Medulla oblongata (tissue), 1 donor: ENCODE measurements around the gene MAP3K6.
"Not testable (repeated sequence)": the region's sequence is repeated elsewhere in the genome, so short reads cannot be mapped to it uniquely, and the experiment has no call there.

Experiments used
- DNase-seq: peaks from one replicate; pipeline ENCODE4 v3.0.0-alpha.2; 2015; ENCODE audit errors: extremely low spot score

The MAP3K6 gene, protein sequence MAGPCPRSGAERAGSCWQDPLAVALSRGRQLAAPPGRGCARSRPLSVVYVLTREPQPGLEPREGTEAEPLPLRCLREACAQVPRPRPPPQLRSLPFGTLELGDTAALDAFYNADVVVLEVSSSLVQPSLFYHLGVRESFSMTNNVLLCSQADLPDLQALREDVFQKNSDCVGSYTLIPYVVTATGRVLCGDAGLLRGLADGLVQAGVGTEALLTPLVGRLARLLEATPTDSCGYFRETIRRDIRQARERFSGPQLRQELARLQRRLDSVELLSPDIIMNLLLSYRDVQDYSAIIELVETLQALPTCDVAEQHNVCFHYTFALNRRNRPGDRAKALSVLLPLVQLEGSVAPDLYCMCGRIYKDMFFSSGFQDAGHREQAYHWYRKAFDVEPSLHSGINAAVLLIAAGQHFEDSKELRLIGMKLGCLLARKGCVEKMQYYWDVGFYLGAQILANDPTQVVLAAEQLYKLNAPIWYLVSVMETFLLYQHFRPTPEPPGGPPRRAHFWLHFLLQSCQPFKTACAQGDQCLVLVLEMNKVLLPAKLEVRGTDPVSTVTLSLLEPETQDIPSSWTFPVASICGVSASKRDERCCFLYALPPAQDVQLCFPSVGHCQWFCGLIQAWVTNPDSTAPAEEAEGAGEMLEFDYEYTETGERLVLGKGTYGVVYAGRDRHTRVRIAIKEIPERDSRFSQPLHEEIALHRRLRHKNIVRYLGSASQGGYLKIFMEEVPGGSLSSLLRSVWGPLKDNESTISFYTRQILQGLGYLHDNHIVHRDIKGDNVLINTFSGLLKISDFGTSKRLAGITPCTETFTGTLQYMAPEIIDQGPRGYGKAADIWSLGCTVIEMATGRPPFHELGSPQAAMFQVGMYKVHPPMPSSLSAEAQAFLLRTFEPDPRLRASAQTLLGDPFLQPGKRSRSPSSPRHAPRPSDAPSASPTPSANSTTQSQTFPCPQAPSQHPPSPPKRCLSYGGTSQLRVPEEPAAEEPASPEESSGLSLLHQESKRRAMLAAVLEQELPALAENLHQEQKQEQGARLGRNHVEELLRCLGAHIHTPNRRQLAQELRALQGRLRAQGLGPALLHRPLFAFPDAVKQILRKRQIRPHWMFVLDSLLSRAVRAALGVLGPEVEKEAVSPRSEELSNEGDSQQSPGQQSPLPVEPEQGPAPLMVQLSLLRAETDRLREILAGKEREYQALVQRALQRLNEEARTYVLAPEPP (N-terminal part only)

DNA sequence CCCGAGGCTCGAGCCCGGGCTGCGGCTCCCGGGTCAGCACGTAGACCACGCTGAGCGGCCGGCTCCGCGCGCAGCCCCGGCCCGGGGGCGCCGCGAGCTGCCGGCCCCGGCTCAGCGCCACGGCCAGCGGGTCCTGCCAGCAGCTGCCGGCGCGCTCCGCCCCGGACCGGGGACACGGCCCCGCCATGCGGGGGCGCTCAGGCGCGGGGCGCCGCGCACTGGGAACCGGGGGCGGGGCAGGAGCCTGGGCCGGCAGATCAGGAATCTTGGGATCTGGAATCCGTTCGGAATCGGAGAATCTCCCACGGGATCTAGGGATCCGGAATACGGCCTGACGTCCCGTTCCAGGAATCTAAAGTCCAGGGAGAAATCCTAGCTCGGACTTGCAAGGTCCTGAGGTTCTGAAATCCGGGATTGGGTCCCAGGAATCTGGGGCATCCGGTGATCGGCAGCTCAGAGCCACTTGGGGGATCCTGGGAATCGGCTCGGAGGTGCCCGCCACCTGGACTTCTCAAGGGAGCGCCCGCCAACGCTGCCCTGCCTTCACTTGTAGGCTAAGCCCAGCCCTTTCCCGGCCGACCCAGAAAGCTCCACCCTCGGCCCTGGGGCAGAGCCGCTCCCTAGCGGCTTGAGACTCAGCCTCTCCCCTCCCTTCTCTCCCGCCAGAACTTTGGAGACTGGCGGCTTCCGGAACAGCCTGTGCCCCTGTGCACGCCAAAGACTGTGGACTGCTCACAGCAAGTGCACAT lies at the start of gene MAP3K6:
Gene MAP3K6 (minus strand): TSS at position 551 of the 749 bp plus-strand sequence. CDS start 364 bp downstream, at position 187.
- peak; percentile 58 for DNase-seq

DNA sequence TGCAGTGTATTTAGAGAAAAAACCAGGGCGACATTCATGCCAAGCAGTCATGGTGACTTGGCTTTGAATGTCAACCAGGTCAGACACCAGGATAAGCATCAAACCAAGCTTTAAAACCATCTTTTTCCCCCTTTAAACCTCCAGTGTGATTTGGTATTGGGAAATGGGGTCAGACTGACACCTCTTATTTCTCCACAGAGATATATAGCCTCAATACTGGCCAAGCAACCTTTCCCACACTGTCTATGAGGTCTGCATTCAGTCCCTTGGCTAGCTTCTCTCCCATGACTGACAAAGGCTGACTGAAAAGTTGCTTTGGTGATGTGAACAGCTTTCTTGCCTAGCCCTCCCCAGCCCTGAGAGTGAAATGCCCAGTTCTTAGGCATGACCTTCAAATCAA lies 47.3 kb upstream of the MAP3K6 start:
- DNase-seq = peak; percentile 78

DNA sequence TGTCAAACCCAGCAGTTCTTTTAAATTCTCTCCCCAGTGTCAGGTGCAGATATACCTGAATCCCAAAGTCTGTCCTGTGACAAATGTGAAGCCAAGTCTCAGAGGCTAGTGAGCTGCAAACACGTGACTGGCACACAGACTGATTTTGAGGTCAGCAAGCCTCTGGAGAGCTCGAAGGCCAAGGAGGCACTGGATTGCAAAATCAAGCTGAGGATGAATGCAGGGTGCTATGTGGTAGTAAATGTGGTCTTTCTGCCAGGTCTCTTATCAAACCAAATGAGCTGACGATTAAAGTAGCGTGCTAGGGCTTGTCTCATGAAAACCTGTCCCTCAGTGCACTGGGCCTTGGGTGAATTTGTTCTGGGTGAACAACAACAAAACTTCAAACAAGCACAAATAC lies 46.2 kb upstream of the MAP3K6 start:
- no peak for DNase-seq

GRCh38 chr1:27412502-27412901 lies 45.7 kb upstream of the MAP3K6 start:
- no peak for DNase-seq

DNA sequence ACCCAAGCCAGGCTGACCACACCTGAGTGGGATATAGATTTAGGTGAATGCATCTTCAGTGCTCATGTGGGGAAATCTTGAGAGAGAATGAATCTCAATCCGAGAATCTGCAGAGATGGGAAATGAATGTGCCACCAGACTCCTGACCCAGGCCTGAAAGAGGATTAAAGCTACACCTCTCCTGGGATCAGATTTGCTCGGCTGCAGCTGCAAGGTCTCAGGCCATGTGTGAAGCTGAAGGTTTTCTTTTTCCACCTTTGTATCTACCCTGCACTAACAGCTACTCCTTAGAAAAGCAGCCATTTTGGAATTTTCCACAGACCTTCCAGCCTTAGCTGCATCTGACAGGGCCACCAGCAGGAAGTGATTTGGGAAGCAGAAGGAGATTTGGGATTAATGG lies 43.9 kb upstream of the MAP3K6 start:
- no peak for DNase-seq

DNA sequence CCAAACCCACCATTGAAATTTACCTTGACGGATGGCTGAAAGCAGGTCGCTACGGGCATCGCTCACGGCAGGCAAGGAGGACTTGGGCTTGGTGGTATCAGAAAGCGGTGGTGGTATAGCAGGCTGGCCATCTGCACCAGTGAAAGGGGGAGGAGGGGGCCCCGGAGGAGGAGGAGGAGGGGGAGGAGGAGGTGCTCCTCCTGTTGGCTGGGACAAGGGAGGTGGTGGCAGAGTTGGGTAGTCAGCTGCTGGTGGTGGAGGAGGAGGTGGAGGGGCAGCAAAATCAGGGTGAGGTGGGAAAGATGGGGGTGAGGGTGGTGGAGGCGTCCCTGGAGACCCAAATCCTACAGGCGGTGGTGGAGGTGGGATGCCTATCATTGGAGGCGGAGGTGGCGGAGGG lies 42.9 kb upstream of the MAP3K6 start:
- no peak for DNase-seq

GRCh38 chr1:27408151-27408550 lies 41.4 kb upstream of the MAP3K6 start:
- DNase-seq = no peak

- not testable (repeated sequence) for DNase-seq
Observed at GRCh38 chr1:27406791-27407190, 40.0 kb upstream of the MAP3K6 start.

GRCh38 chr1:27406362-27406680 lies 39.6 kb upstream of the MAP3K6 start:
- DNase-seq = peak; percentile 76

DNA sequence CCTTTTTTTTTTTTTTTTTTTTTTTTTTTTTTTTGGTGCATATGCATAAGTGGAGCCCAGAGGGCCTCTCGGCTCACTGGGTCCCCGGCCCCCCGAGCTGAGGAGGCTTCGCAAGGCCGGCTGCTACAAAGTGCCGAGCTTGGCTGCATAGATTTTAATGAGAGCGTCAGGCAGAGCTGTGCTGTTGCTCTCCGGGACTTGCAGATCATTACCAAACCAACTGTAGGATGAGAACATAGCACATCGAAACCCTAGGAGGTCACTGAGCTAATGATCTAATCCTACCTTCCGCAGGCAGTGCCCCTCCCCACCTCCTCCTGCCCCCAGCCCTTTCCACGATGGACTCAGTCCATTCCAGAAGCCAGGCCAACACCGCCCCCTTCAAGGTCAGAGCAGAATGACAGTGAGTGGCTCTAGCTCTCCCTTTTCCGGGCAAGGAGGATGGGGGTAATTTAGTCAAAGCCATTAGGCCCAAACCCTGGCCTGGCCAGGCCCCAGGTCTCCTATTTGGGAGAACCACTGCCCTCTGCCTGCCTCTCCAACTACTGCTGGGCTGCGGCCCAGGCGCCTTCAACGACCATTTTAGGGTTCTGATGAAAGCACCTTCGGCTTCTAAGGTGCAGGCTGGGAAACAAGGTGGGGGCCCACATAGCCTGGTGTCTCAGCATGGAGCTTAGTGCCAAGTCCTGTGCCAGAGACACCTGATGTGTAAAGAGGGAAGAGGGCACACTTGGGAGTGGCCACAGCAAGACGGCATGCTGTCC lies 39.0 kb upstream of the MAP3K6 start:
- DNase-seq = not testable (repeated sequence)

DNA sequence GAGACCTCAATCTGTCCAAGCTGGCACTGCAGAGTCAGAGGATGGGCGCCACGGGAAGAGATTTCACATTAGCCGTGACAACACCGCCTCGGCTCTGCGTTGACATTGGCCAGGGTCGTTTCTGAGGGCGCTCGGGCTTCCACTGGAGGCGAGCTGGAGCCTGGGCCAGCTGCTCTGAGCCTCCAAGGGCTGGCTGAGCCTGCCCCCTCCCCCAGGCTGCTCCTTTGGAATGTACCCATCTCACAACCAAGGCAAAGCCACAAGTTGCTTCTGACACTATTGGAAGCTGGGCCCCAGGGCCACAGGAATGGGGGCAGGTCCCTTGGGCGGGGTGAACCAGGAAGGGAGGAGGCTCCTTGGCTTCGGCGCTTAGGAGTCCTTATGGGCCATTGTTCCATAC lies 38.3 kb upstream of the MAP3K6 start:
- DNase-seq = peak; percentile 47

GRCh38 chr1:27403931-27404330 lies 37.2 kb upstream of the MAP3K6 start:
- DNase-seq = peak; percentile 11

- peak; percentile 56 for DNase-seq
Observed at GRCh38 chr1:27403065-27403726, 36.4 kb upstream of the MAP3K6 start.

- DNase-seq = peak; percentile 90
Observed at GRCh38 chr1:27402349-27402754, 35.6 kb upstream of the MAP3K6 start.

GRCh38 chr1:27400963-27401341 lies 34.2 kb upstream of the MAP3K6 start:
- no peak for DNase-seq

DNA sequence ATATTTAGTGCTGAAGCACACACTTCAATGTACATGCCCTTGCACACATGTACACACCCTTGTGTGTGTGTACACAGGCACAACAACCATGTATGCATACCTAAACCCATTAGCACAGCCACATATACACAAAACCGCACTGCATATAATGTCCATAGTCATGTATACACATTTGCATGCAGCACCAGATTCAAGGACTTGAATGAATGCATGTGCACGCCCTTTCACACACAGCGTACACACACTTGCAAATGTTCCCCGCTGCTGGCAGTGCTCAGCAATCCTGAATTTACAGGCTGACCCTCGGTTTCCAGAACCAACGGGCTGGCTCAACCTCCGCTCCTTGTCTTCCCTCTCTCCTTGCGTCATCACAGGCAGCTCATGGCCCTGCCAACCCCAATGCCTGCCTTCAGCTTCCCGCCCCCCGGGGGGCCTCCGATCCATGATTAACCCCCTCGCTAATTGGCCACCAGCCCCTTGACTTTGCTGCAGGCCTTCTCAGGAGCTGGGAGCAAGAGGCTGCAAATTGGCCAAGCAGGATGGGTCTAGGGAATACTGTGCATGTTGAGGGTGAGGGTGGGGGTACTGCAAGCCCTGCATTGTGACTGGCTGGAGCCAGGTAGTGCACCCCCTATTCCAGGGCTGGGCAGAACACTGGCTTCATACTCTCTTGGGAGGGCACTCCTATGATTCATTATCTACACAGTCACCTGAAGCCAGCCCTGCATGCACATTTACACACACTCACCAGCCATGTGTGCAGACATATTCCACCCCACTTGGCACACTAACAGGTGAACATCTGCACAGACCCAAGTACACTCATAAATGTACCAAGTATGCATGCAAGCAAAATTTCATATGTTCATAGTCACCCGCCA lies 33.6 kb upstream of the MAP3K6 start:
- no peak for DNase-seq

DNA sequence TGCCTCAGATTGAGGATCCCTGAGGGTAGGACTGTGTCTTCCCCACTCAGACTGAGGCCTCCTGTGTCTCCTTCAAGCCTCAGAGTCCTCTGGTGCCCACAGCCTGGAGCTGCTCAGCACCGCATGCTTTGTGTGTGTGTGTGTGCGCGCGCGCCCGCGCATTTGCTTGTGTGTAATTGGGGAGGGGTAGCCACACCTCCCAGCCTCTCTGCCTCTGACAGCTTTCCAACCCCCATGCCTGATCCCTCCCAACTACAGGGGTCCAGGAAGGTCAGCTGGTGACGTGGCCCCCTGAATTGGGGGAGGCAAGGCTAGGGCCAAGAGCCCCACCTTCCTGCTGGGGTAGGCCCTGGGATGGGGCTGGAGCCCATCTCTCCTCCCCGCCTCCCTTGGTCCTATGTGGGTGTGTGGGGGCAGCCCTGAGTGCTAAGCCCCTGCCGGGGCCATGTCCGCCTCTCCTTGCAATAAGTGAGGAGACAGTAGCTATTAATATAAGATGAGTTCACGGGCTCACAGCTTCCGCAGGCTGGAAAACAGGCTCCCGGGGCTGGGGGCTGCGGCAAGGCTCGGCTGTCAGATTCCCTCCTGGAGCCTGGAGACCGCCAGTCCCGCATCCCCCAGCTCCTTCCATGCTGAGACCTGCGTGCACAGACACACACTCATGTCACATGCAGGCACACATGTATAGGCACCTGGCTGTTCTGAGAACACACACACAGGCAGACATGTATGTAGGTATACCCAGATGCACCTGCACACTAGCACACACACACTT lies 32.7 kb upstream of the MAP3K6 start:
- DNase-seq = no peak

DNA sequence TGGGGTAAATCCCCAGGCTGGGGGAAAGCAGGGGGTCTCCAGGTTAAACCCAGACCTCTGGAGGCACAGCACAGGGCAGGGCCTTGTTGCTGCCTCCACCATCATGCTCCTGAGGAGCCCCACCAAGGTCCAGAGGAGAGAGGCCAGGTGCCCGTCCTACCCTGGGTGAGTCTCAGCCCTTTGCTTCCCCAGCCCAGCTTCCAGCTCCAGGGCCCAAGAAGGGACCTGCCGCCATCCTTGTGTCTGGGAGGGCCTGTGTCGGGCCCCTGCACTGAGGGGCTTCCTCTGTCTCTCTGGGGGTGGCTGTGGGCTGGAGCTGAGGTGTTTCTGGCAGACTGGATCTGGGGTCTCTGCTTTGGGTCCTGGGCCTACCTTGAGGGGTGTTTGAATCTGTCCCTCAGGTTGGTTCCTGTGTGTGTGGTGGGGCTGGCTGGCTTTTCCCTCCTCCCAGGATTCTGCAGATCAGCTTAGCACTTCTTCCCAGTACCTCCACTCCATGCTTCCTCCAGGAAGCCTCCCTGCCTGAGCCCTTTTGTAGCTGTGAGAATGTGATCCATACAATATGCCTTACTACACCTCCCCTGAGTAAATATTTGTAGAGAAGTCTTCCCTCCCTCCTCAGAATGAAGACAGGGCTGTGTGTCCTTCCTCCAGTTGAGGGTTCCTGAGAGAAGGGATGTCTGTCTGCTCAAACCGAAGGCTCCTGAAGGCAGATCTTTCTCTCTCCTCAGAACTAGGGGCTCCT lies 31.8 kb upstream of the MAP3K6 start:
- DNase-seq = no peak
